Stimulated activated CD4-positive, alpha-beta T cell treated with anti-CD3 and anti-CD28 coated beads, TNF-alpha, amount 100 ng/mL, for 48 hours (primary cell): ENCODE measurements around the gene PDGFD.

ENCODE experiments used
- DNase-seq, 3 donors: peaks; one replicate each; pipeline ENCODE4 v3.0.0-alpha.2; 2020; ENCODE audit warnings: low read depth in 3 of 3

The PDGFD gene

DNA sequence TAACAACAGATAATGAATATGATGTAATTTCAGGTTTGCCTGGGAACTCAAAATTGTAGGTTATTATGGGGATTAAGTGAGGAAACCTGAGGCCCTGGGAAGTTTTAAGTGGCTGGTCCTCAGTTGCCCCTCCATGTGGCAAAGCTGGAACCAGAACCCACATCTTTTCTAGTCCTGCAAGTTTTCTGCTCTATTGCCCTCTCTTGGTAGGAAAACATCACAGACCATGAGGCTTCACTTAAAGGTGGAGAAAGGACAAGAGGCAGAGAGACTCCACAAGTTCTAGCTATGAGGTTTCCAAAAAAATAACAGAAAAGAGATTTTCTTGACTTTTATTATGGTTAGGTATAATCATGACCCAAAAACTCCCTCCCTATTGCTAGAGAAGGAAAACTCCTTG lies 243.0 kb downstream of the PDGFD start:
- no peak for DNase-seq

DNA sequence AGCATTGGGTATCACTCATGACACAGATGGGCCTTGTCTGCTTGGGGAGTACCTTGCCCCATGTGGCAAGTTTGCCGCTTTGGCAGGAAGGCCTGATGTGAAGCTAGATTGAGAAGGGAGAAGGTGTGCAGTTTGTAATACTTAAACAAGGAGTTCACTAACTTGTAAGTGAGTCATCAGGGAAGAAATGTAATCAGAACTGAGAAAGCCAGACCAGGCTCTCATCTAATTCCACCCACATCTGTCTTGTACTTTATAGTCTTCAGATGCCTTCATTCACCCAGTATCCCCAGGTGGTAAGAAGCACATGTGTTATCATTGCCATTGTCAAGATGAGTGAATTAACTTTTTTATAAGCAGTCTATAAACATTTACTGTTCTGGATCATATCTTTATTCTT lies 243.5 kb downstream of the PDGFD start:
- no peak for DNase-seq

DNA sequence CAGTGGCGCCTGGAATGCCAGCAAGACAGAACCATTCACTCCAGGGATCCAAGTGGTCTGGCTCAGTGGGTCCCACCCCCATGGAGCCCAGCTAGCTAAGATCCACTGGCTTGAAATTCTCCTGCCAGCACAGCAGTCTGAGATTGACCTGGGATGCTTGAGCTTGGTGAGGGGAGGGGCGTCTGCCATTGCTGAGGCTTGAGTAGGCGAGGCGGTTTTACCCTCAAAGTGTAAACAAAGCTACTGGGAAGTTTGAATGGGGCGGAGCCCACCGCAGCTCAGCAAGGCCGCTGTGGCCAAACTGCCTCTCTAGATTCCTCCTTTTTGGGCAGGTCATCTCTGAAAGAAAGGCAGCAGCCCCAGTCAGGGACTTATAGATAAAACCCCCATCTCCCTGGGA lies 253.2 kb downstream of the PDGFD start:
- DNase-seq = no peak

DNA sequence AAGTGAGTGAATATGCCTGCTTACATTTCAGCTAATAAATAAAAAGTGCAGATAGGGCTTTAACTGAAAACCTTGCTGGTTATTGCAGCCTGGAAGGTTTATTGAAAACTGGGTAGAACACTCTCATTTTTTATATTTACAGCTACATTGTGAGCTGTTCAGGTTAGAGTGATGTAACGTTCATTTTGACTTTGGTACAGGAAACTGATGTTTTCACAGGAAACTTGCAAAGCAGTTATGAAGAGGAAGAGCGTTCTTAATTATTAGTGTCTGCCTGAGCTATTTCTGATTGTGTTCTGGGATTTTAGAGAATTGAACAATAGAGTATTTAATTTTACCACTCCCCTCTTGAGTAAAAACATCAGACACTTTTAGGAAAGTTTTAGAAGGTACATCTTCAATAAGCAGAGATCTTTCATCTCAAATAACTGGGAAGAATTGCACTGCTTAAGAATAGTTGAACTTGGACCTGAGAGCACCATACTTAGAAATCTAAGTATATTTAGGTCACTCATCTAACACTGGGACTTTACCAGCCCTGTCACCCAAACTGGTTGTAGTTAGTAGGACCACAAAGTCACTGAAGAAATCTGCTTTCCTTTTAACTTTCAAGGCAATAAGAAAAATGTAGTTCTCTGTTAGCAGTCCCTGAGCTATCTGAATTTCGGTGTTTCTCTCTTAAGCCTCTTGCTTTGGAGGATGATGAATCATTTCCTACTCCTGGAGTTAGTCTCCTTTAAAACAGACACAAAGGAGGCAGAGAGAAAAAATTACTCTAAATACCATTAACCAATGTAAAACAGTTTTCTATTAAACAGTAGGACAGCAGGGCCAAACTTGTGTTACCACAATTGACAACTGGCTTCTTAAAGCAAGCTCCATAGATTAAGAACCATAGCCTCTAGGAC lies 256.1 kb downstream of the PDGFD start:
- no peak for DNase-seq

DNA sequence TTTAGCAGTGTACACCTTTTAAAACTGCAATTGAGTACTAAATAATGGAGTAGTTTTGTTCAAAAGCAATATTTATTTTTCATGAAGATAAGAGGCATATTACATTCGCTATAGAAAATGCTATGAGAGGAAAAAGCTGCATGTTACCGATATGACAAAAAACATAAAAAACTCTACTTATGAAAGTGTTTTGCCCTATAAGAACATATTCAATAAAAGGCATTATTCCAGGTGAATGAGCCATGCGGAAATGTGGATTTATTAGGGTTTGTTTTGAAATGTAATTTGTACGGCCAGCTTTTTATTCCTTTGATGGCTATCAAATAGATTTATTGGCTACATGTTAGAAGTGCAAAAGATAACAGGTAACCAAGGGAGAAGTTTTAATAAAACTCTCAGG lies 256.8 kb downstream of the PDGFD start:
- no peak for DNase-seq

DNA sequence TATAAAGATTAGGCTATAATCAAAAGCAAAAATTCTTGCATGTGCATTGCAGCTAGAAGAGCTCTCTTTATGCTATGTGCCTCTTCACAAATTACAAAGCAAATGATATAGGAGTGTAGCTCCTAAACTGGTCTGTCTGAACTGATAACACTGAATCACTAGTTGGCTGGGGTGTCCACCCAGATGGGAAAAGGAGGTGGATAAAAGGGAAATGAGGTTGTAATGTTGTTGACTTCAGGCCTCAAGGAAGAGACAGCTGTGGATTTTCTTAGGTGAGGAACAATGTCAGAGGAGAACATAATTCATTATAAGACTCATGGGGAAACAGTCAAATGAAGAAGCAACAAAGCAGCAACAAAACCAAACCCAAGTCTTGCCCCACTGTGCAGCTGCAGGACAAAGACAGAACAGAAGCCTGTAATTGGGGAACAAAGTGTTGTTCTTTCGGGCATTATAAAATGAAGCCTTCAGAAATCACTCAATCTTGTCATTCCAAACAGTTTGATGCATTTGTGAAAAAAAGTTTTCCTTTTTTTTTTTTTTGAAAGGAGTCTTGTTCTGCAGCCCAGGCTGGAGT lies 257.6 kb downstream of the PDGFD start:
- DNase-seq = no peak

DNA sequence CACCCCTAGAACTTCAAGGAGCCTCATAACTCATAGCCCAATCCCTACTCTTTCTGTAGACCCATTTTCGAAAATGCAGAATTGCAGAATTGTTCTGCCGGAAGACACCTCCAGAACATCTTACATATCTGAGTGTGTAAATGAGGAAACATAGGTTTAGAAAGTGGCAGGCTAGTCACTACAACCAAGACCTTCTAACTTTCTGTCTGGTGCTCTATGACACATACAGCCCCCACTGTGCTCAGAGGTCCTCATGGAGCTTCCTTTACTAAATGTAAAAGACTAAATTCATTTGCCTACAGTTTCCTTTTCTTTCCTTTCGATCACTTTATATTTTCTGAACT lies 259.7 kb downstream of the PDGFD start:
- no peak for DNase-seq

DNA sequence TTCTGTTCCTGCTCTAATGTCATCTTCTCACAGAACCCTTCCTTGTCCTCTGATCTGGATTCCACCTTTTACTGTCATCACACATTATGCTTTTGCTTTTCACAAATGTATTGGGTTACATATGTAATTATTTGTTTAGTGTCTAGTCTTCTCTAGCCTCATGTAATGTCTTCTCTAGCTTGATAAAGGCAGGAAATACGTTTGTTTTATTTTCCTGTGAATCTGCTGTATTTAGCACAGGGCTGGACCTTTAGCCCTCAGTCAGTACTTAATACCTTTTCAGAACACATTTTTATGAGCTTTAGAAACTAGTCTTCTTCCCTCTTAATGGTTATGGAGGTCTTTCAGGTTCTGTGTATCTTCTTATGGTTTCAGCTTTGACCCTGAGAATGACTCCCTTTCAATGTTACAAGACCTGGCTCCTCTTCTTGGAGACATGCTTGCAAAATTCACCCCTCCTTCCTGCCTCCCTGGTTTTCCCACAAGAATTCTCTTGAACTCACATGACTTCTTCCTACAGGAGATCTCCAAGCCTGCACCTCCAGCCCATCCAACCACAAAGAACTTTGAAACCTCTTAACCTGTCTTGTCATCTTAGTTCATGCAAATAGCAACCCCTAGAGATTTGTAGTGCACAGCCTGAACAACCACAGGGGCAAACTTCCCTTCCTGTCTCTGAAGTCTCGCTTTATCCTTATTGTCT lies 260.2 kb downstream of the PDGFD start:
- no peak for DNase-seq

DNA sequence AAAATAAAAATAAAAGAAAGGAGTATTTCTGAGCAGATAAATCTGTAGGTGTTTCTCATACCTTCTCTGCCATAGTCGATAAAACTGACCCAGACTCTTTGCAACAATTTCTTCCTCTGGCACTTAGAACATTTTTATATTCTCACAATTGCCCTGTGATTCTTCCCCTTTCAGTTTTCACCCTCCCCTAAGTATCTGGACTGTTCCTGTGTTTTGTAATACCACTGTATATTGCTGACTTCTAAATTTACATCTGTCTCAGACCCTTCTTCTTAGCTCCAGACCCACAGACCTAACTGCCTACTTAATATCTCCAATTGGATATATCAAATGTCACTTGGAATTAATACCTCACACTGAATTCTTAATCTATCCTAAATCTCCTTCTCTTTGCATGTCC lies 261.0 kb downstream of the PDGFD start:
- no peak for DNase-seq

DNA sequence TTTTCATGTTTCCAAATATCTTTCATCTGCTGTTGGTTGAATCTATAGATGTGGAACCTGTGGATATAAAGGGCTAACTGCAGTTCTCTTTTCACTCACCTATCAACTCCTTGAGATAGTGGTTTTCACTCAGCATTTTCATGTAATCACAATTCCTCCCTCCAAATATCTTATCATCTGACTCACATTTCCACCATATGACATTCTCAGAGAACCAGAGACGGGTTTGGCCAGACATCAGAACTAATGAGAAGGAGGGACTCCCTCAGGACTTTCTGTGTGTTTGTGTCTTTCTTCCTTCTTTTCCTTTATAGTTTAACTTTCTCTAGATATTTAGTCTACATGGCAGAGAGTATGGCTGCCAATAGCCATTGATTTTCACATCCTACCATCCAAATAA lies 262.3 kb downstream of the PDGFD start:
- DNase-seq = no peak

DNA sequence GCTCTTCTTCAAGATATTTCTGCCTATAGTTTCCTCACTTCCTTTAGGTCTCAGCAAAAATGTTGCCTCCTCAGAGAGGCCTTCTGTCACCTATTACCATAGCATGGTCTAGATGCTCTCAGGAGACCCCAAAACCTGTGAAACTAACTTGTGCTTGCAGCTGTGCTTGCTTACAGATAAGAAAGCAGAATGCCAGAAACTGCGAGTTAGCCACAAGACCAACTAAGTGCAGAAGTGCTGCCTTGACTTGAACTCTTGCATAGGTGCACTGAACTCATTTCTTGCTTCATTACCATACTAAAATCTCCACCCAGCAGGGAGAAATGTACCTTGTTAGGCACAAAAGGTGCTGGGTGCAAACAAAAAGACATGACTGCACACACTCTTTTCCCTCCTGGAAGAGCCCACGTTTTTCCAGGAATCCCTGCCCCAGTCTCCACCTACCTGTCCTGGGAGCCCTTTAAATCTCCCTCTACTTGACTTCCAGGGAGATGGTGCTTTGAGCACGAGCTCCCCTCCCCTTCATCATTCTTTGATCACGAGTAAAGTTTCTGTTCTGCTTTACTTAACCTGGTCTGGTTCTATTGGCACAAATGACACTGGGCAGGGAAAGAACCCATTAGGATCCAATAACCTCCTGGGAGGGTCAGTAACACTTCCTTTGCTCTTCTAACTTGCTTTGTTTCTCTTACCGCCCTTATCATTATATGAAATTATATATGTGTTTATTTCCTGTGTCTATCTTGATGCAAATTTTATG lies 265.2 kb downstream of the PDGFD start:
- no peak for DNase-seq

DNA sequence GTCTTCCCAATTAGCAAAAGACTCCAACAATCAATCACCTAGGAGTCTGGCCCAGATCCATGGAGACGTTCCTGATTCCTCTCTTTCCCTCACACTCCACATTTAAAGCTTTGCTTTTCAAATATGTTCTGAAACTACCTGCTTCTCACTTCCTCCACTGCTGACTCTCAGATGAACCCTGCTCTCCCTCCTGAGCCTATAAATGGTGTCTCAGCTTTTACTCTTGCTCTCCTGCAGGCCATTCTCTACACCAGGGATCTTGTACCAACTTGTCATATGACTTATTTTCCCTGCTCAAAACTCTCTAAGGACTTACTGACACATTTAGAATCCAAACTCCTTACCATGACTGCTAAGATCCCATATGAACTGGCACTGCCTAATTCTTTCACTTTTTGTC lies 265.9 kb downstream of the PDGFD start:
- DNase-seq = no peak

DNA sequence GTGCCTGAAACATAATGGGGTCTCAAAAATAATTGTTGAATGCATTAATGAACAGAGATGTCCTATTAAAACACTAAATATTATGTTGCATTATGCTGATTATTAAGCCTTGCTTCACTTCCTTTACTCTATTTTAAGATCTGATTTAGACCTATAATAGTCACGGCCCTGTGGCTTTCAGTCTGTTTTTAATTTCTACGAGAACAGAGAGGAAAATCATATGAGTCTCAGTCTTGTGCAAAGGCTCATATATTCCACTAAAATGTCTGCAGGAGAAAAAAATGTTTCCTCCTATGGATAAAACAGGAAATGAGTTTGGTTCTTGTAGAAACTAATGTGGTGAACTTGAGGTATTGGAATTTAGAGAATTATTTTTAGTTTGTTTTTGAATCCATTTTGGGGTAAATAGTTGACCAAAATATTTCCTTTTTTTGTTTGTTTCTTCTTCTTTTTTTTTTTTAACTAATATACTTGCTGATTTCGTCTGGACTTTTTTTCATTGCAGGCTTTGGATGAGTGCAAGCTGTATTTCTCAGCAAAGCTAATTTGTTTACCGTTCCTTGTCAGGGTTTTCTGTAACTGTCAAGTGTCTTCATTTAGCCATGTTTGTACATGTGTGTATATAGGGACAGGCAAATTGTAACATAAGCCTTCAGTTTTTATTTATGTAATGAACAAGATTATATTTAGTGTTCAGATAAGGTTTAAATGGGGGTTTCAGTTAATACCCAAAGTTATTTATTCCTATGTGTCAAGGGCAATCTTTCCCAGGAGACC lies 266.6 kb downstream of the PDGFD start:
- DNase-seq = no peak

DNA sequence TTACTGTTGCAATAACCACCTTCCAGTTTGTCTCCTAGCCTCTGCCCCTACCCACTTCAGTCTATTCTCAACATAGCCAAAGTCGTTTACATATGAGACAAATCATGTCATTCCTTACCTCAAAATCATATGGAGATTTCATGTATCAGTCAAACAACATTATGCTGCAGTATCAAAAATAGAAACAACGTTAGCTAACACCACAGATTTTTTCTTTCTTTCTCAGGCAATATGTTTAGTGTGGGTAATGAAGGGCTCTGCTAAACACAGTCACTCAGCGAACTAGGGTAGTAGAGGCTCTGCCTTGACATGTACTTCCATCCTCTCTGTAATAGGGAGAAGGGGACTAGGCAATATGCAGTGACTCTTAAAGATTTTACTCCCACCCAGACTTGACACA lies 268.8 kb downstream of the PDGFD start:
- no peak for DNase-seq

DNA sequence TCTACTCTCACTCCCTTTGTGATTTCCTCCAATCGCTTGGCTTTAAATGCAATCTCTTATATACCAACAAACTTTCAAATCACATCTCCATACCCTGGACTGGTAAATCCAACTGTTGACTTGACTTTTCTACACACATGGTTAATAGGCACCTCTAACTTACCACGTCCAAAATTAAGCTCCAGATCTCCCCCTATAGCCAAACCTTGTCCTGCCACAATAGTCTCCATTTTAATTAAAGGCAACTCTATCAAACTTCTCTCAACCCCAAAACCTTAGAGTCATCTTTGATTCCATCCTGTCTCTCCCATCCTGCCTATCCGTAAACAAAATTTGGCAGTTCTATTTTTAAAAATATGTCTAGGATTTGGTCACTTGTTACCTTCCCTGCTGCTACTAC lies 269.3 kb downstream of the PDGFD start:
- DNase-seq = no peak

DNA sequence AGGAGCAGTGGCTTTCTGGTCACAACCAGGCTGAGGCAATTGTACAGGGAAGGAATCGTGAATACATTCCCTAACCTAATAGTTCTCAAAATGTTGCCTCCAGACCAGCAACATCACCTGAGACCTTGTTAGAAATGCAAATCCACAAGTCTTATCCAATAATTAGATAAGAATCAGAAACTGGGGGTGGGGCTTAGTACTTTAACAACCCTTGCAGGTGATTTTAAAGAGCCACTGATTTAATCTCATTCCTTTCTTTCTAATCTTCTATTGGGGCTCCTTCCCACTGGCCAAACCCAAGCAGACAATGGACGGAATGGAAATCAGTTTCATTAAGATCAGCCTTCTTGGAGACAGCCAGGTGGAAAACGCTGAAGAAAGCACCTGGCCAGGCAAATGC lies 269.9 kb downstream of the PDGFD start:
- no peak for DNase-seq

DNA sequence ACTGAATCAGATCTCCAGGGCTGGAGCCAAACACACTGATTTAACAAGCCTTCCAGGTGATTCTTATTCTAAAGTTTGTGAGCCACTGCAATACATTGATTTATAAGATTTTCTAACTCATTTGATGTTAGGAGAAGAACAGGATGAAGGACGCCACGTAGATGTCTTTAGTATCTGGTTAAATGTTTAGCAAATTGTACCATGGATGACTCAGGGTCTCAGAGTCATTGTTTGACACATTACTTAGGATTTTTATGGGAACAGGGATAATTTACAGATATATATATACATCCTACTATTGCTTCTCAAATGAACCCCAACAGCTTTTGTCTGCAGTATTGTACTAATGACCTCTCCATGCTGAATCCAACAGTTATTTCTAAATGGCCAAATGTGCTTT lies 270.6 kb downstream of the PDGFD start:
- DNase-seq = no peak

DNA sequence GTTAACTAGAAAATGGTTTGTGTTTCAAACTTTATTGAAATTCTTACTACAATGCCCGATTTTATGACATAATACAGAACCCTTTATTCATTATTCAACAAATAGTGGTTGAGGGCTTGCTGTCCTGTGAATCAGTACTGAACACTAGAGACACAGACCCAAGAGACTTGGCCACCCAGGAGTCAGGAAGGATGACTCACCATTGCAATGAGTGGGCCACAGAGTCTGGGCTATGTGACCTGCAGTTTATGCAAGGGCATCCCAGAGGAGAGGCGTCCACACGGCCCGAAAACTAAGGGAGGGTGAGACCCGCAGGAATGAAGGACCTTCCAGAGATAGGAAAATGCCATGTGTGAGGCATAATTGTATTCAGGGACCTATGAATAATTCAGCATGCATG lies 271.3 kb downstream of the PDGFD start:
- DNase-seq = no peak

DNA sequence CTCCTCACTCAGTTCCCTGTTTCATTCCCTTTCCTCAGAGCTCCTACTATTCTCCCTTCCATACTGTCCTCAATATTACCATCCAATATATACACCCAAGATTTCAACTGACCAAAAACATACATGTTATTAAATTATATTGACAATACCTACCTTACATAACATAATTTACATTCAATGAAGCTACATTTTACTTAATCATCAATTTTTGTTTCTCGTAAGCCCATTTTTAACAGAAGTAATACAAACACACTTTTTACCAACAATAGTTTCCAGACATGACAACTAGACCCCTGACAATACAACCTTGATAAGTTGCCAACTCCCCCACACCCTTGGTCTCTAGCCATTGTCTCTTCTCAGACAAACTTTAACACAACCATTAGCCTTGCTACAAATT lies 273.3 kb downstream of the PDGFD start:
- no peak for DNase-seq

DNA sequence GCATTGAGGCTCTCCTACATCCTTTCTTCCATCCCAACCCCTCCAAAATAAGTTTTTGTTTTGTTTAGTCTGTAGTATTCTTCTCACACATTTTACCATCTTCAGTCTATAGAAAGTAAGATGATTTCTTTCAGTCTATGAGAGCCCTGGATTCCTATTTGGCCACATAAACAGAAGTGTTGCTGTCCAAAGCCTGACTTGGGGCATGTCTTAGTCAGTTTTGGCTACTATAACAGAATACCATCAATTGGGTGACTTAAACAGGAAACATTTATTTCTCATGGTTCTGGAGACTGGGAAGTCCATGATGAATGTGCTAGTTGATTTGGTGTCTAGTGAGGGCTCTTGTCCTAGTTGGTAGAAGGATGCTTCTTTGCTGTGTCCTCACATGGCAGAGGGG lies 274.3 kb downstream of the PDGFD start:
- no peak for DNase-seq

DNA sequence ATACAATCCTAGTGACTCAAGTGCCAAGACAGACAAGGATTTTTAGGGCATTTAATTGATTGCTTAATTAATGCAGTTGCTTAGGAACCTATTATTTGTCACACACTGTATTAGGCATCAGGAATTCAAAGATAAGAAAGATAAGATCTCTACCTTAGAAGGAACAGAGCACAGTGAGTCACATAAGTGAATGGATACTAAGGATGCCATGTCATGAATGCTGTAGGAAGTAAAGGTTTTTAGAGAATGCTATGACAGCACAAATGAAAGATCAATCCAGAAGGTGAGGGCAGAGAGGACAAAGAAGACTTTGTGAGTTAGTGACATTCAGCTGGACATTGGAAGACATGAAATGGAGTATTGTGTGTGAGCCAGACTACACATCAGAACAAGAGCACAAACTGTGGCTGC lies 275.4 kb downstream of the PDGFD start:
- no peak for DNase-seq
